ENCODE measurements around the gene CYBC1. TPM values are rescaled to one million over a fixed set of nuclear protein-coding genes. Genes with fewer than 3 reads are reported as not detected.

Gene CYBC1
- total and polyA plus RNA-seq, 2 of the 8 experiments (the other 6 are each of a cell fraction or from before 2014, with no cell fraction given): 74.6 to 81.4 TPM

- Histone ChIP-seq H3K27ac (ENCODE audit: low read depth, low read length) (no peak overlapping the region), H2AFZ (ENCODE audit: low read length) (no peak overlapping the region), H3K36me3 (ENCODE audit: control insufficient read depth in 2 of 4, insufficient read depth in 4 of 4, low read length in 3 of 4) (peaks cover 27 to 43% (median 33%) of the 10 kb centered on the region in 4 experiments), H2BK12ac (ENCODE audit: low read depth, low read length) (no peak overlapping the region), H3K9ac (replicated peaks in 1 of 4; ENCODE audit: extremely low read depth in 1 of 4, low read depth in 3 of 4, low read length in 3 of 4) (no peak overlapping the region), H2BK20ac (ENCODE audit: low read length) (no peak overlapping the region), H4K5ac (ENCODE audit: insufficient read length, low read depth, low read length) (no peak overlapping the region), H3K79me1 (ENCODE audit: low read depth, low read length) (0 out of 2 replicates have a peak, but pooled peaks cover 2% of the 10 kb centered on the region), H2AK5ac (ENCODE audit: low read depth, low read length) (no peak overlapping the region), H3K27me3 (replicated peaks in 1 of 4; ENCODE audit: control insufficient read depth in 3 of 4, extremely low read depth in 1 of 4, insufficient read depth in 3 of 4, low read length in 3 of 4) (no peaks in the 10 kb centered on the region), H3K14ac (ENCODE audit: insufficient read length) (no peak overlapping the region), H3K9me3 (ENCODE audit: insufficient read depth in 2 of 2, low read depth in 1 of 2, low read length in 1 of 2) (no peaks in the 10 kb centered on the region), H2BK15ac (ENCODE audit: low read length) (no peak overlapping the region), H3K79me2 (ENCODE audit: control insufficient read depth in 1 of 2, insufficient read depth in 2 of 2, low read length in 2 of 2) (peaks cover 0 to 3% of the 10 kb centered on the region in 2 experiments; a peak in 1 of 4 replicates), H4K8ac (ENCODE audit: extremely low read depth, insufficient read depth, low read length) (no peak overlapping the region), H4K20me1 (replicated peaks in 1 of 2; ENCODE audit: control insufficient read depth in 1 of 2, insufficient read depth in 2 of 2, low read length in 2 of 2) (peaks cover 3 to 14% of the 10 kb centered on the region in 2 experiments), H3K4me3 (ENCODE audit: extremely low read depth in 1 of 4, insufficient read depth in 2 of 4, low read depth in 3 of 4, low read length in 4 of 4) (no peak overlapping the region), H3K4ac (replicated peaks; ENCODE audit: insufficient read length, low read depth, low read length) (no peak overlapping the region), H2BK5ac (ENCODE audit: low read depth, low read length) (no peak overlapping the region), H4K91ac (replicated peaks; ENCODE audit: insufficient read length, low read length) (no peak overlapping the region), H3K4me2 (ENCODE audit: insufficient read depth in 1 of 2, low read depth in 2 of 2, low read length in 2 of 2) (no peak overlapping the region), H3K18ac (ENCODE audit: extremely low read depth, low read length) (no peak overlapping the region), H2BK120ac (replicated peaks; ENCODE audit: low read depth, low read length) (no peak overlapping the region), H3K23me2 (ENCODE audit: low read depth, low read length) (no peaks in the 10 kb centered on the region), H3K23ac (ENCODE audit: insufficient read length) (no peak overlapping the region), H3K4me1 (replicated peaks in 1 of 4; ENCODE audit: control insufficient read depth in 3 of 4, insufficient read depth in 4 of 4, low read length in 3 of 4) (no peaks in the 10 kb centered on the region), H3K56ac (replicated peaks; ENCODE audit: insufficient read length, low read depth, low read length) (no peak overlapping the region)
- TF ChIP-seq RXRA (IDR thresholded peaks at IDR 0.05; ENCODE audit: insufficient read depth, low read depth, low read length) (no peak), RFX5 (IDR thresholded peaks at IDR 0.05; ENCODE audit: borderline replicate concordance, low read depth, low read length) (no peak), FOSL1 (IDR thresholded peaks at IDR 0.05; ENCODE audit: insufficient read depth, low read depth, low read length) (no peak), POLR2AphosphoS5 (IDR thresholded peaks at IDR 0.05; ENCODE audit: low read depth, low read length) (no peak), BCL11A (IDR thresholded peaks at IDR 0.05; ENCODE audit: low read depth in 2 of 2, low read length in 2 of 2) (no peak), CEBPB (IDR thresholded peaks at IDR 0.05; ENCODE audit: low read depth, low read length) (no peak), CBX8 (IDR thresholded peaks at IDR 0.05; ENCODE audit: borderline replicate concordance, low read depth, low read length) (no peak), ATF3 (IDR thresholded peaks at IDR 0.05; ENCODE audit: insufficient read depth, low read depth, low read length) (no peak), GTF2F1 (IDR thresholded peaks at IDR 0.05; ENCODE audit: borderline replicate concordance, low read depth, low read length) (no peak), BRCA1 (IDR thresholded peaks at IDR 0.05; ENCODE audit: low read depth, low read length) (no peak)
- CTCF ChIA-PET (ENCODE audit: partially characterized antibody): interaction anchor here (1.6 to 2.5 kb wide), 2 partner anchors 9 to 17 kb away, joined by 5 to 8 read pairs; no protein-coding TSS in a partner anchor
- POLR2A ChIA-PET (ENCODE audit: partially characterized antibody): interaction anchor here (0.9 kb wide), 1 partner anchor 8 kb away, joined by 3 read pairs; no protein-coding TSS in a partner anchor
- DNase-seq (ENCODE audit: low read depth in 1 of 2, low spot score in 2 of 2) (no peak), FAIRE-seq (no peak)
- WGBS, 2 experiments (ENCODE audit: extremely low coverage in 1 of 2, insufficient coverage in 1 of 2, insufficient read length in 1 of 2, insufficient replicate concordance in 2 of 2, low coverage in 1 of 2, low lambda C conversion rate in 2 of 2, missing lambda C conversion rate in 1 of 2): 88% methylated on average over 11 of the region's 11 CpGs; no CpG with 5 or more reads in 1 of the 2 experiments
Observed at GRCh38 chr17:82464567-82464929, 14.0 kb upstream of the CYBC1 start.

Measured in H1 (cell line).